WTC11 (cell line): ENCODE data around the gene PACS1. TPM values are rescaled to one million over a fixed set of nuclear protein-coding genes. Genes with fewer than 3 reads are reported as not detected.

ENCODE experiments used
- ATAC-seq: fragments of 200-7000 bp; cut with Tn5 transposase; 2 replicates; pipeline ENCODE4 v1.10.0; 2021; ENCODE audit warnings: mild to moderate bottlenecking, moderate library complexity
- CTCF ChIA-PET: fragments of 300-600 bp; sonication (Branson Sonifier 250); formaldehyde crosslinking; loops from one replicate; lab custom pipeline; 2021; ENCODE audit warnings: antibody characterized with exemption; lab: Charles Lee
- POLR2A ChIA-PET: fragments of 350-600 bp; sonication (Branson Sonifier 250); formaldehyde crosslinking; loops from one replicate; lab custom pipeline; 2021; ENCODE audit warnings: antibody characterized with exemption; lab: Charles Lee
- DNase-seq: peaks from one replicate; pipeline ENCODE4 v3.0.0; 2021; ENCODE audit warnings: low spot score
- H3K27ac Mint-ChIP-seq: 2 replicates; pipeline ENCODE4 v1.8.0; 2021; ENCODE audit warnings: mixed read lengths
- H3K27me3 Mint-ChIP-seq: 2 replicates; pipeline ENCODE4 v1.8.0; 2021; ENCODE audit warnings: low read depth, mild to moderate bottlenecking, moderate library complexity, mixed read lengths
- H3K36me3 Mint-ChIP-seq: 2 replicates; pipeline ENCODE4 v1.8.0; 2021; ENCODE audit warnings: mixed read lengths
- H3K4me1 Mint-ChIP-seq: 2 replicates; pipeline ENCODE4 v1.8.0; 2022; ENCODE audit warnings: mixed read lengths
- H3K4me3 Mint-ChIP-seq: 2 replicates; pipeline ENCODE4 v1.8.0; 2021; ENCODE audit warnings: mild to moderate bottlenecking, moderate library complexity, mixed read lengths
- H3K9me3 Mint-ChIP-seq: 2 replicates; pipeline ENCODE4 v1.8.0; 2021; ENCODE audit warnings: mixed read lengths
- ATF1 ChIP-seq: sonication (generic); formaldehyde crosslinking; IDR thresholded peaks from 2 replicates; pipeline ENCODE4 v1.8.1; 2023; ENCODE audit warnings: mild to moderate bottlenecking, moderate library complexity, missing genetic modification reagents
- CREB1 ChIP-seq: sonication (generic); formaldehyde crosslinking; IDR thresholded peaks from 2 replicates; pipeline ENCODE4 v1.8.0; 2023; ENCODE audit warnings: mild to moderate bottlenecking, missing genetic modification reagents
- CTCF ChIP-seq: fragments of 200-600 bp; IDR thresholded peaks from 2 replicates; pipeline ENCODE4 v1.8.0; 2022; ENCODE audit warnings: antibody characterized with exemption
- ETV6 ChIP-seq: sonication (generic); formaldehyde crosslinking; IDR thresholded peaks from 2 replicates; pipeline ENCODE4 v1.8.1; 2022; ENCODE audit warnings: mild to moderate bottlenecking, missing genetic modification reagents
- RELA ChIP-seq: sonication (generic); formaldehyde crosslinking; IDR thresholded peaks from 2 replicates; pipeline ENCODE4 v1.8.1; 2022; ENCODE audit warnings: missing genetic modification reagents, mild to moderate bottlenecking, borderline replicate concordance
- SOX15 ChIP-seq: fragments of 250-450 bp; sonication (Bioruptor Pico); IDR thresholded peaks from 2 replicates; pipeline ENCODE4 v1.9.0; 2021; ENCODE audit warnings: mild to moderate bottlenecking
- TEAD4 ChIP-seq: sonication (generic); formaldehyde crosslinking; IDR thresholded peaks from 2 replicates; pipeline ENCODE4 v1.8.0; 2022; ENCODE audit warnings: mild to moderate bottlenecking, missing genetic modification reagents
- ZBTB21 ChIP-seq: sonication (generic); formaldehyde crosslinking; IDR thresholded peaks from 2 replicates; pipeline ENCODE4 v1.8.1; 2023; ENCODE audit warnings: mild to moderate bottlenecking, missing genetic modification reagents, borderline replicate concordance
- ZNF425 ChIP-seq: fragments of 250-450 bp; sonication (Bioruptor Pico); conservative IDR thresholded peaks from 2 replicates; pipeline ENCODE4 v1.9.0; 2021; ENCODE audit warnings: mild to moderate bottlenecking
- ZNF671 ChIP-seq: fragments of 250-450 bp; sonication (Bioruptor Pico); IDR thresholded peaks from 2 replicates; pipeline ENCODE4 v1.8.0; 2021; ENCODE audit warnings: mild to moderate bottlenecking
- ZSCAN18 ChIP-seq: fragments of 250-450 bp; sonication (Bioruptor Pico); IDR thresholded peaks from 2 replicates; pipeline ENCODE4 v2.1.2; 2022; ENCODE audit warnings: mild to moderate bottlenecking, moderate library complexity
- total RNA-seq: library from RNA; stranded (reverse); gene quantifications from 3 replicates; pipeline ENCODE4 v1.2.3, GENCODE V29; 2021
- TF ChIP-seq, protein P1 (sequence below): fragments of 250-450 bp; sonication (Bioruptor Pico); IDR thresholded peaks from 2 replicates; pipeline ENCODE4 v1.9.0; 2021; ENCODE audit warnings: moderate library complexity, mild to moderate bottlenecking, inconsistent platforms, borderline replicate concordance
- TF ChIP-seq, protein P2 (sequence below): sonication (generic); formaldehyde crosslinking; IDR thresholded peaks from 2 replicates; pipeline ENCODE4 v1.8.0; 2022; ENCODE audit warnings: mild to moderate bottlenecking, missing genetic modification reagents
- TF ChIP-seq, protein P3 (sequence below): fragments of 250-450 bp; sonication (Bioruptor Pico); IDR thresholded peaks from 2 replicates; pipeline ENCODE4 v1.9.0; 2021; ENCODE audit warnings: mild to moderate bottlenecking, borderline replicate concordance
- TF ChIP-seq, protein P4 (sequence below): fragments of 250-450 bp; sonication (Bioruptor Pico); IDR thresholded peaks from 2 replicates; pipeline ENCODE4 v1.9.0; 2021; ENCODE audit warnings: mild to moderate bottlenecking

The PACS1 gene
- total RNA-seq, 1 experiment from 2014 or later = 34.8 TPM

DNA sequence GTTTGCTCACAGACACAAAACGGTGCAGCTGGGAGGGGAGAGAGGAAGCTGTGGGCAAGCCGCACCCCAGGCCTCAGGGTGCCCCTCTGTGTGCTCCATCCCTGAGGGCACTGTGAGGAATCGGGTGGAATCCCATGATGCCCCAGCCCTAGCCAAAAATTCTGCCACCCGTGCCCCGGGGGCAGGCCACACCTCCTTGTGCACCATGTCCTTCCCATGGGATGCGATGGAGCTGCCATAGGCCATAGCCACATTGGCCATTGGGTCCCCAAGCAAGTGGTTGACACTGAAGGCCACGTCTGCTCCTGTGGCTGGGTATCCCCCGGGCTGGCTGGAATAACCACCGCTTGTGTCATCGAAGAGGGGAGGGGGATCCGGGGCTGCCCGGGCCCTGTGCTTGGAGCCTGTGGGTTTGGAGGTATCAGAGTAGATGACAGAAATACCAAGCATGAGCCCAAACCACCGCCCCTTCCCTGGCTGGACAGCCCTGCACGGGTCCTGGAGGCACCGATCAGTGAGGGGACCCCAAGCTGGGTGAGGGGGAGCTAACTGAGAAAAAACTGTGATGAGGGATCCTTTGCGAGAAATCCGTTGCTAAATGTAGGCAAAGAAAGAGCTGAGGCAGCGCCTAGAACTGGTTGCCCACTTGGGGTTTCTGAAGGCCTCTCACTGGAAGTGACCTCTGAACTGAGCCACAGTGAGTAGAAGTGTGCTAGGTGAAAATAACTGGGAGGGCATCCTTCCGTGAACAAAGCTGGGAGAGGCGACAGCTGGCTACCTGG lies 218.0 kb downstream of the PACS1 start:
- H3K36me3 Mint-ChIP-seq = no peaks in the 10 kb centered on the region
- CTCF ChIA-PET = interaction anchor here (0.8 to 2.3 kb wide), 15 partner anchors 21 to 400 kb away, joined by 3 to 65 read pairs (median 5); partner anchors contain the start of genes CD248, DPP3, FIBP and RAB1B
- POLR2A ChIA-PET = interaction anchor here (1.2 to 1.8 kb wide), 4 partner anchors 10 to 60 kb away, joined by 4 to 7 read pairs (median 6); partner anchors contain the start of gene B4GAT1
- DNase-seq (no peak), ATAC-seq (no peak)
- peak overlapping the region; percentile 96 for H3K4me3 Mint-ChIP-seq
- H3K27me3 Mint-ChIP-seq = peaks cover 30% of the 10 kb centered on the region
- H3K27ac Mint-ChIP-seq = peak overlapping the region; percentile 64
- H3K9me3 Mint-ChIP-seq = no peaks in the 10 kb centered on the region
- H3K4me1 Mint-ChIP-seq = peaks cover 23% of the 10 kb centered on the region
- TF ChIP-seq ZNF671 (CRISPR knock-in tag) (no peak), ATF1 (CRISPR knock-in tag) (no peak), ETV6 (CRISPR knock-in tag) (no peak), ZSCAN18 (CRISPR knock-in tag) (no peak), CTCF (no peak), CREB1 (CRISPR knock-in tag) (no peak), TEAD4 (no peak), SOX15 (CRISPR knock-in tag) (no peak), RELA (no peak), ZBTB21 (CRISPR knock-in tag) (no peak), ZNF425 (CRISPR knock-in tag) (no peak)
- TF ChIP-seq, protein P1, sequence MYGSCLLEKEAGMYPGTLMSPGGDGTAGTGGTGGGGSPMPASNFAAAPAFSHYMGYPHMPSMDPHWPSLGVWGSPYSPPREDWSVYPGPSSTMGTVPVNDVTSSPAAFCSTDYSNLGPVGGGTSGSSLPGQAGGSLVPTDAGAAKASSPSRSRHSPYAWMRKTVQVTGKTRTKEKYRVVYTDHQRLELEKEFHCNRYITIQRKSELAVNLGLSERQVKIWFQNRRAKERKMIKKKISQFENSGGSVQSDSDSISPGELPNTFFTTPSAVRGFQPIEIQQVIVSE (CRISPR knock-in tag) = no peak
- TF ChIP-seq, protein P2, sequence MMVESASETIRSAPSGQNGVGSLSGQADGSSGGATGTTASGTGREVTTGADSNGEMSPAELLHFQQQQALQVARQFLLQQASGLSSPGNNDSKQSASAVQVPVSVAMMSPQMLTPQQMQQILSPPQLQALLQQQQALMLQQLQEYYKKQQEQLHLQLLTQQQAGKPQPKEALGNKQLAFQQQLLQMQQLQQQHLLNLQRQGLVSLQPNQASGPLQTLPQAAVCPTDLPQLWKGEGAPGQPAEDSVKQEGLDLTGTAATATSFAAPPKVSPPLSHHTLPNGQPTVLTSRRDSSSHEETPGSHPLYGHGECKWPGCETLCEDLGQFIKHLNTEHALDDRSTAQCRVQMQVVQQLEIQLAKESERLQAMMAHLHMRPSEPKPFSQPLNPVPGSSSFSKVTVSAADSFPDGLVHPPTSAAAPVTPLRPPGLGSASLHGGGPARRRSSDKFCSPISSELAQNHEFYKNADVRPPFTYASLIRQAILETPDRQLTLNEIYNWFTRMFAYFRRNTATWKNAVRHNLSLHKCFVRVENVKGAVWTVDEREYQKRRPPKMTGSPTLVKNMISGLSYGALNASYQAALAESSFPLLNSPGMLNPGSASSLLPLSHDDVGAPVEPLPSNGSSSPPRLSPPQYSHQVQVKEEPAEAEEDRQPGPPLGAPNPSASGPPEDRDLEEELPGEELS = no peak
- TF ChIP-seq, protein P3, sequence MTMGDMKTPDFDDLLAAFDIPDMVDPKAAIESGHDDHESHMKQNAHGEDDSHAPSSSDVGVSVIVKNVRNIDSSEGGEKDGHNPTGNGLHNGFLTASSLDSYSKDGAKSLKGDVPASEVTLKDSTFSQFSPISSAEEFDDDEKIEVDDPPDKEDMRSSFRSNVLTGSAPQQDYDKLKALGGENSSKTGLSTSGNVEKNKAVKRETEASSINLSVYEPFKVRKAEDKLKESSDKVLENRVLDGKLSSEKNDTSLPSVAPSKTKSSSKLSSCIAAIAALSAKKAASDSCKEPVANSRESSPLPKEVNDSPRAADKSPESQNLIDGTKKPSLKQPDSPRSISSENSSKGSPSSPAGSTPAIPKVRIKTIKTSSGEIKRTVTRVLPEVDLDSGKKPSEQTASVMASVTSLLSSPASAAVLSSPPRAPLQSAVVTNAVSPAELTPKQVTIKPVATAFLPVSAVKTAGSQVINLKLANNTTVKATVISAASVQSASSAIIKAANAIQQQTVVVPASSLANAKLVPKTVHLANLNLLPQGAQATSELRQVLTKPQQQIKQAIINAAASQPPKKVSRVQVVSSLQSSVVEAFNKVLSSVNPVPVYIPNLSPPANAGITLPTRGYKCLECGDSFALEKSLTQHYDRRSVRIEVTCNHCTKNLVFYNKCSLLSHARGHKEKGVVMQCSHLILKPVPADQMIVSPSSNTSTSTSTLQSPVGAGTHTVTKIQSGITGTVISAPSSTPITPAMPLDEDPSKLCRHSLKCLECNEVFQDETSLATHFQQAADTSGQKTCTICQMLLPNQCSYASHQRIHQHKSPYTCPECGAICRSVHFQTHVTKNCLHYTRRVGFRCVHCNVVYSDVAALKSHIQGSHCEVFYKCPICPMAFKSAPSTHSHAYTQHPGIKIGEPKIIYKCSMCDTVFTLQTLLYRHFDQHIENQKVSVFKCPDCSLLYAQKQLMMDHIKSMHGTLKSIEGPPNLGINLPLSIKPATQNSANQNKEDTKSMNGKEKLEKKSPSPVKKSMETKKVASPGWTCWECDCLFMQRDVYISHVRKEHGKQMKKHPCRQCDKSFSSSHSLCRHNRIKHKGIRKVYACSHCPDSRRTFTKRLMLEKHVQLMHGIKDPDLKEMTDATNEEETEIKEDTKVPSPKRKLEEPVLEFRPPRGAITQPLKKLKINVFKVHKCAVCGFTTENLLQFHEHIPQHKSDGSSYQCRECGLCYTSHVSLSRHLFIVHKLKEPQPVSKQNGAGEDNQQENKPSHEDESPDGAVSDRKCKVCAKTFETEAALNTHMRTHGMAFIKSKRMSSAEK (CRISPR knock-in tag) = no peak
- TF ChIP-seq, protein P4, sequence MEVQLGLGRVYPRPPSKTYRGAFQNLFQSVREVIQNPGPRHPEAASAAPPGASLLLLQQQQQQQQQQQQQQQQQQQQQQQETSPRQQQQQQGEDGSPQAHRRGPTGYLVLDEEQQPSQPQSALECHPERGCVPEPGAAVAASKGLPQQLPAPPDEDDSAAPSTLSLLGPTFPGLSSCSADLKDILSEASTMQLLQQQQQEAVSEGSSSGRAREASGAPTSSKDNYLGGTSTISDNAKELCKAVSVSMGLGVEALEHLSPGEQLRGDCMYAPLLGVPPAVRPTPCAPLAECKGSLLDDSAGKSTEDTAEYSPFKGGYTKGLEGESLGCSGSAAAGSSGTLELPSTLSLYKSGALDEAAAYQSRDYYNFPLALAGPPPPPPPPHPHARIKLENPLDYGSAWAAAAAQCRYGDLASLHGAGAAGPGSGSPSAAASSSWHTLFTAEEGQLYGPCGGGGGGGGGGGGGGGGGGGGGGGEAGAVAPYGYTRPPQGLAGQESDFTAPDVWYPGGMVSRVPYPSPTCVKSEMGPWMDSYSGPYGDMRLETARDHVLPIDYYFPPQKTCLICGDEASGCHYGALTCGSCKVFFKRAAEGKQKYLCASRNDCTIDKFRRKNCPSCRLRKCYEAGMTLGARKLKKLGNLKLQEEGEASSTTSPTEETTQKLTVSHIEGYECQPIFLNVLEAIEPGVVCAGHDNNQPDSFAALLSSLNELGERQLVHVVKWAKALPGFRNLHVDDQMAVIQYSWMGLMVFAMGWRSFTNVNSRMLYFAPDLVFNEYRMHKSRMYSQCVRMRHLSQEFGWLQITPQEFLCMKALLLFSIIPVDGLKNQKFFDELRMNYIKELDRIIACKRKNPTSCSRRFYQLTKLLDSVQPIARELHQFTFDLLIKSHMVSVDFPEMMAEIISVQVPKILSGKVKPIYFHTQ = no peak
